LNCaP clone FGC (cell line): ENCODE data around the gene OGN.

Experiments
- DNase-seq: peaks from one replicate; pipeline ENCODE4 v3.0.0-alpha.2; 2011; ENCODE audit warnings: low read depth
- H3K4me3 ChIP-seq: 2 replicates; pipeline ENCODE4 v1.5.1; 2011; ENCODE audit warnings: mild to moderate bottlenecking, low read depth, low read length, control low read depth
- CTCF ChIP-seq: IDR thresholded peaks from 2 replicates; pipeline ENCODE4 v1.5.1; 2012; ENCODE audit warnings: mild to moderate bottlenecking; ENCODE audit not compliant: control insufficient read depth, insufficient read depth; ENCODE audit errors: extremely low read depth

OGN gene

GRCh38 chr9:92392690-92393089 lies 11.7 kb downstream of the OGN start:
- H3K4me3 ChIP-seq: no peak overlapping the region
- no peak for TF ChIP-seq CTCF
- no peak for DNase-seq

DNA sequence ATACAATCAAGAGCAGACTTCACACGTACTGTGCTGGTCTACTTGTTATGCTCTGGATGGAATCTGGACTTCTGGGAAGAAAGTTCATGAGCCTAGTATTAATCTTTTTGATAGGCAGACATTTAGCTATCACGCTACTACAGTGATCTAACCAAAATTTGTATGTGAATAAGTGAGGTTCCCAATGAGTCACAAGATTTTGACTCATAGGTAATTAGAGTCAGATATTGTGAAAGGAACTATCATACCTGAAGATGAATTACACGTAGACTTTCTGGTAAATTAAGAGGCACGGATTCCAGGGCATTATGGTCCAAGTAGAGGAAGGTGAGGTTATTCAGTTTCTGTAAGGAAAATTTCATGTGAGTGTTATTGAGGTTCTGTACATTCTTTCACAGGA lies 18.4 kb downstream of the OGN start:
- no peak for DNase-seq
- H3K4me3 ChIP-seq: no peak overlapping the region

DNA sequence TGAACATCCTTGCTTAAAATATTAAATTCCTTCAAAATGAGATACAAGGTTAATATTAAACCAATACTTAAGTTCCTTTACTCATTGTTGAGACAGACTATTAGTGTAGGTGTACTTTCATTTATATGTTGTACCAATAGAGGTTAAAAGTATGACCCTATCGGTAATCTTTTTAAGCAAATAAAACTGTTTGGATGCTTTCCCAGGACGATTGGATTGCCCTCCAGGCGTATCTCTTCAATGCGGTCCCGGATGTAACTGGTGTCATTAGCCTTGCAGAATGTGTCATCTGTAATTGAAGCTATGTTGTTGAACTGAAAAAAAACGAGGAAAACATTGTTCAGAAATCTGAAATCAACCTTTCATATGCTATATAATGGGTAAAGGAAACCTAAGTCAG lies 18.9 kb downstream of the OGN start:
- TF ChIP-seq CTCF: no peak
- H3K4me3 ChIP-seq: no peak overlapping the region
- DNase-seq: peak; percentile 65

More for the DNA sequence above, 18.4 kb downstream of the OGN start:
- TF ChIP-seq CTCF: no peak

DNA sequence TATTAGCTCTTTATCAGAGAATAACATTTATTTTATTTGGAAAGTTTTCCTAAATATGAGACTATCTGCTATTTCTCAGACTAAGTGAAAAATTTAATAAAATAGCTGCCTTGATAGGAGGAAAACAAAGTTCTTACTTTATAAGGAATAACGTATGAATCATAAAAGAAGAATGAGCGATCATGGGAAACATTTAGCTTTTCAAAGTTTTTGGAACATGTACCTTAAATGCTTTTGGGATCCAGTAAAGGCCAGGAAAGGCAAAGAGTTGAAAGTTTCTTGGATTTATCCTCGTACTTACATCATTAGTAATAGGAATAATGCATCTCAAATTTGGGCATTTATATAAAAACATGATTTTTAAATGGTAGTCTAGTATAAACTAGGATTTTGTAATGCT lies 19.4 kb downstream of the OGN start:
- H3K4me3 ChIP-seq: no peak overlapping the region
- TF ChIP-seq CTCF: no peak
- no peak for DNase-seq

DNA sequence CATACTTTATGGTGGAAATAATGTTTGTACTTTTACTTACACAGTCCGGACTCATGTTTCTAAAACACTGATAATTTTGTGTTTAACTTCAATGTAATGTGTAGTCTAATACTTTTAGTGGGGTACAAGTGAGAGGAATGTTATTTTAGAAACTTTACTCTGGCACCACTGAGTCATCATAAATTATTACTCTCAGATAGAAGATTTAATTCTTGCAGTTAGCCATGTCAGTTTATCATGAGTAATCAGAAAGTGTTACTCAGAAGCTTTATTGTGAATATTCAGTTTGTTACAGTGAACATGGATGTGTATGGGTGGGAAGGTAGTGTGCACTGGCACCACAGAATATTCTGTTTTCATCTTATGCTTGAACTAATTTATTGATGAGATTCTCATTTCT lies 20.0 kb downstream of the OGN start:
- no peak for TF ChIP-seq CTCF
- no peak for DNase-seq
- H3K4me3 ChIP-seq: no peak overlapping the region

DNA sequence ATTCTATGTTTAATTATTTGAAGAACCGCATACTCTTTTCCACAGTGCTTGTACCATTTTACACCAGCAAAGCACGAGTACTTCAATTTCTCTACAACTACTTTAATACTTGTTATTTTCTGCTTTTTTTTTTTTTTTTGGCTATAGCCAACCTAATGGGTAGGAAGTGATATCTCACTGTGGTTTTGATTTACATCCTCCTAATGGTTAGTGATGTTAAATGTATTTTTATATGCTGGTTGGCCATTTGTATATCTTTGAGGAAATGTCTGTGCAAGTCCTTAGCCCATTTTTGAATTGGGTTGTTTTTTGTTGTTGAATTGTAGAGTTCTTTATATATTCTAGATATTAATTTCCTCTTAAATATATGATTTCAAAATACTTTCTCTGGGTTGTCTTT lies 22.6 kb downstream of the OGN start:
- TF ChIP-seq CTCF: no peak
- no peak overlapping the region for H3K4me3 ChIP-seq
- no peak for DNase-seq

DNA sequence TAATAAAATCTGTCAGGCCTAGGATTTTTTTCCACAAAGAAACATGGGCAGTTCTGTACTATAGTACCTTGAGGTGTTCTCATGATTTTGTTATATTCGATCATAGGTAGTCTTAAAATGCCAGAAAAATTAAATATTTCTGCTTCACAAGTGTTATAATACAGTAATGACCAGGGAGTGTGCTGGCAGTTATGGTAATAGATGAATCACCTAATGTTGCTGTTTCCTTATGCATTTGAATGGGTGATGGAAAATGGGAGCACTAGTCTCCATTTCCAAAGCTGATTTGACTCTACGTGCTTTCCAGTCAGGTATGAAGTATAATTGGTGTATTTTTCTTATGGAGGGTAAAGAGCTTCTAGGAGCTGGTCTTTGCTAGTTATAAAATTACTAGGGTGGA lies 23.8 kb downstream of the OGN start:
- H3K4me3 ChIP-seq: no peak overlapping the region
- TF ChIP-seq CTCF: no peak
- no peak for DNase-seq
